ENCODE results near the gene LRP8.
"Not testable (repeated sequence)": the region's sequence is repeated elsewhere in the genome, so short reads cannot be mapped to it uniquely, and the experiment has no call there.

Gene LRP8

DNA sequence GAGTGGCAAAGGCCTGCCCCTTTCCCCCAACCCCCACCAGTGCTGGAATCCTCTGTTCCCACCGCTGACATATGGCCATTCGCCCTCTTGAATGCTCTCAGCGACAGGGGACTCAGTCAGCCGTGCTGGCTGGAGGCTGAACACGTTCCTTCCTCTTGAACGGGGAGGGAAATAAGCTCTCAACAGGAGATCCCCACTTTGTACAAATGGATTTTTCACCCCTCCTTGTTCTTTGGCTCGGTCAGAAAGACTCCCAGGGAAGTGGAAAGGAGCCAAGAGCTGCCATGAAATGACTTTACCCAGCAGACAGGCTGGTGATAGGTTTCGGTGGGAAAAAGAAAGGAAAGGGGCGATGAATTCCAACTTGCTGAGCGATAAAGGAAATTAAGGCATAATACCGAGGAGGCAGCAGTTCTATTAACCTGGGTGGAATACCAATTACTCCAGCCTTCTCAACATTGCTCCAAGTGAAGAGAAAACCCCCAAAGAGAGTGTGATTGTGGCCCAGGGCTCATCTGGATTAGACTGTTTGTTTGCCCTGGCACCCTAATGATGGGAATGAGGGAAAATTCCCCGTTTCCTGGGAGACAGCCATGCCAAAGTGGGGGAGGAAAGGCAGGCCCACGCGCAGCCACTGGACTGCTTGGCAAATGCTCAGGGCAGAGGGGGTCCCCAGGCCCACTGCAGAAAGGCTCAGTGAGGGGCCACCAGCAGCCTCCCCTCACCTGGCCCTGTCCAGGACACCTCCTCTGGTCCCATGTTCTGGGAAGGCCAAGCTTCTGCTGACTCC is 23.9 kb downstream of the LRP8 start:
- DNase-seq: no peak

DNA sequence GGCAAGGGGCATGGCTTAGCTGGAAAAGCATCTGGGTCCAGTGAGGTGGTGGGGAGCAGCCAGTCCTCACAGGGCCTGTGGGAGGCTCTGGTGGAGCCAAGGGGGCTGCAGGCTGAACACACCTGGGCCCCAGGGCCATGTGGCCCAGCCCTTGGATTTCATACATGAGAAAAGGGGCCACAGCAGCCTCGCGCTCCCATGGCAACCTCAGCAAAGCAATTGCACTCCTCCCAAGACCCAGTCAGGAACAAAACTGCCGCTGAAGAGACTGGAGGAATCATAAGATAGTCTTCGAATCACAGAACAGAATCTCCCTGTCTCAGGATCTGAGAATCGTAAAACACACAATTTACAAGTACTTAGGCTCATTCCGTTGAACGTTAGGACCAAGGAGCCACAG is 24.6 kb downstream of the LRP8 start:
- DNase-seq: no peak

DNA sequence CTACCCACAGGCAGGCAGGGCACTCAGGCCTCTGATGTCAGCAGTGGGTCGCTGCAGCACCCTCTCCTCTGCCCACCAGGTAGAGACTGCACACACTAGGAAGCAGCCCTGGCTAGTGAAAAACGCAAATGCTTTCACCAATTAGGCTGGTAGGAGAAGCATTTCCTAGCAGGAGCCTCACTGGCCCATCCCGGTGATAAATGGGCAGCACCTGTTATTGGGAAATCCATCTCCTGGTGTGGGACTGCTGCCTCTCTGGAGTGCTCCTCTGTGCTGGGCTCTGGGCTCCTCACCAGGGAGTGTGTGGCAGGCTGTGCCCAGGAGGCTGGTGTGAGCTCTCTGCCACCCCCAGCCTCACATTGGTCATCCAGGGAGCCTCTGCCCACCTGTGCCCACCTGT is 28.6 kb downstream of the LRP8 start:
- no peak for DNase-seq

DNA sequence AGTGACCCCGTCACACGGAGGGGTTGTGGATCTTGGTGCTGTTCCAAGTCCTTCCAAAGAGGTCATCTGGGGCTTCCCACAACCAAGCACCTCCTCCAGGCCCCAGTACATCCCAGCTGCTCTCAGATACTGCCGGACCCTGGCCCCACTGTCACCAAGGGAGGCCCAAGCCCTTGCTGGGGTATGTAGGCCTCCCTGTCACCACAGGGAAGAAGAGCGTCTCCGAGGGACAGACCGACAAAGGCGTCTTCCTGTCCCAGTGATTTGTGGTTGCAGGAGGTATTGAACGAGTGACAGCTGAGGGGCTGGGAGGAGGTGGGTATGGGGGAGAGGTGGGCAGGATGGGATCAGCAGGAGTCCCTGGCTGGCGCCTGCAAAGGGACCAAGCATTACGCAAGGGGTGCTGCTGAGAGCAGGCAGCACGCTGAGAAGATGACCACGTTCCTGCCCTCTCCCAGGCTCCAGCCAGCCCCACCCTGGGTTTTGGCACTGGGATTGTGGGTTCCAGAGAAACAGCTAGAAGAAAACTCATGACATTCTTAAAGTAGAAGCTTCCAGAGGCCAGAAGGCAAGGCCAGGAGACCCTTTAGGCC is 29.7 kb downstream of the LRP8 start:
- DNase-seq: no peak

DNA sequence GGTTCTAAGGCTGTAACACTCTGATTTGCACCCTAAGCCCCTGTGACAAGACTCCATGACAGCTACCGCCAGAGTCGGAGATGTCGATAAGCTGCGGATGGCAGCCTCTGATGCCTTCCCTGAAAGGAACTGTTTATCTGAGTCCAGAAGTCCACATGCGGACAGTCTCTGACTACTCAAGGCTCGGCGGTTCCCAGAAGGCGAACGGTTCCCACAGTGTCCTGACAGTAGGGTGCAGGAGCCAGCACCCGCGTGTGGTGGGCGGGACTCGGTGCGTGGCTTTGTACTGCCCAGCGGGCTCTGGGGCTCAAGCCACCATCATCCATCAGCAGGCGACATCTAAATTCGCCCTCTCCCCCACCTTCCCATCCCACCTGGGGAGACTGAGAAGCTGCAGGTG is 30.7 kb downstream of the LRP8 start:
- DNase-seq: no peak

DNA sequence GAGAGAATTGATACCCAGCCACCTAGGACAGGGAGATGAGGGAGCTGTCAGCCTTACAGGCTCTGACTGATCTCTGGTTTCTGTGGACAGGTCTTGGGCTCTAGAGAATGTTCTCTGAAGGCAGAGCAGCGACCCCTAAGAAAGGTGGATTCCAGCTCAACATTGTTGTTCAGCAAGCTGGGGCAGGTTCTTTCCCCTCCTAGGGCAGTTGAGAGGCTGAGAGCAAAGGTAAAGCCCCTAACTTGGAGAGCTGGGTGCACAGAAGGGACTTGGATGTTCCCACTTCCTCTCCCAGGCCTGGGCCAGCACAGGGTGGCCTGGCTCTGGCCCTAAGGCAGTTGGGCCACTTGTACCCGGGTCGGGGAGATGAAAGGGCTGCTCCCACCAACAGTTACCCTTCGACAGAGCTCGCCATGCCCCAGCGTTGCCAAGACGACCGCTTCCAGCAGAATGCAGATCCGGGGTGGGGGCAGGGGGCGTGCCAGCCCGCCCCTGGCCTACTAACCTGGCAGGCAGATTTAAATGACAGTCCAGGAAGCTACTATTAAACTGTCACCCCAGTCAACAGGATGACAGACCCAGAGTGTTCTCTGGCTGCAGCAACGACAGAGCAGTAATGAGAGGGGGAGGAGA is 31.6 kb downstream of the LRP8 start:
- DNase-seq: no peak

DNA sequence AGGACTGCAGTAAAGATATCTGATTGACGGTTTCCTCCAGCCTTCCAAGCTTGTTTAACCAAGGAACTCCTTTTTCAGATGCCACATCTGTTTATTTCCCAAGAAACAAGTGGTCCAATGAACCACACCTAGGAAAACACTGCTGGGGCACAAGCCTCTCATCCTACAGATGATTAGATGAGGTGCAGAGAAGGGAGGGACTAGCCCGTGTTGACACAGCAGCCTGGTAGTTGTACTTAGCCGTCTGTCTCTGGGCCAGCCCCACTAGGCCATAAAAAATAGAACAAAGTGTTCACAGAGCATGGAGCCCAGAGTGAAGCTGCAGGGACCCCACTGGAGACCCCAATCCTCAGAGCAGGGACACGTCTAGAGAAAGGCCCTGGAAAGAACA is 32.1 kb downstream of the LRP8 start:
- no peak for DNase-seq

DNA sequence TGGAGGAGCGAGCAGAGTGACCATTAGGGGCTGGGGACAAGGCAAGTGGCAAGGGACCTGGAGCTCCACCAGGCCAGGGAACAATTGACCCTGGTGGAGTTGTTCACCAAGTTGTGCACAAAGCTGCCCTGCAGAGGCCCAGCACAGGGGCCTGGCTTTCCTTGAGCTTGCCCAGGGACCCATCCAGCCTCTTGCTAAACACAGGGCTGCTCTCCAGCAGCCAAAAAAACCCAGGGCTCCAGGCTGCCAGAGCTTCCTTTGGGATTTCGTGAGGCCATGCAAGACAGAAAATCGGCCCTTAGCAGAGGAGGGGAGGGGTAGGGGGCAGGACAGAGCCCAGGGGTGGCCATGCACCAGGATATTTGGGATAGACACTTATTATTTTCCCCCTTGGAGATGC is 32.6 kb downstream of the LRP8 start:
- DNase-seq: no peak

DNA sequence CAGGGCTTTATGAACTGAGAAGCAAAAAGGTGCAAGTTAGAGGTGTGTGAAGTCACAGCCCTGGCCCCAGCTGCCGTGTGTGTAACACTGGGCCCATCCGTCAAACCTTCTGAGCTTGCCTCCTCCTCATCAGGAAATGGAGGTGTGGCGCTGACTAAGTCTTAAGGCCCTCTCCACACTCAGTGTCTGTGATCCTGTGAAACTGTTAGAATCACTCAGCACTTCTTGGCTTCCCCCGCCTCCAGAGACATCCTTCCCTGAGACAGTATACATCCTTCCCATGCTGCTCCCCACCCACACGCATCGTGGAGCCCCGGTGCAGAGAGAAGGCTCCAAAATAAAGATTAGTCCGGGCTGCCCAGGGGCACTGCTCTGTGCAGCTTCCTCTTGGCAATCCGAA is 33.3 kb downstream of the LRP8 start:
- no peak for DNase-seq

DNA sequence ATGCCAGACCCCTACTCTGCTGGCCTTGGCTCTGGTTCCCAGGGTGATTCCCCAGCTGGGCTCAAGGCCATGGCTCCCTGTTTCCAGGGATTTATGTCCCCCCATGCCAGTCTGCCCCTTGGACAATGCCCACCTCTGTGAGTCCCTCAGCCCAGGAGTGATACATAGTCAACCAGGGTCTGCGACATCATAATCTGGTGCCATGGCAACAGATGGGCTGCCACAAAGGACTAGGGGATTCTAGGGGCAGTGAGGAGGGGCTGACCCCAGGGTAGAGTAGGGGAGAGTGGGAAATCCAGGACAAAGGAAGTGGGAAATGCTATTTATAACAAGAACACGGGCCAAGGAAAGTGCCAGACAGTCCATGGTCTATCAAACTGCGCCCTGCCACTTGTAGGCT is 33.8 kb downstream of the LRP8 start:
- DNase-seq: no peak

DNA sequence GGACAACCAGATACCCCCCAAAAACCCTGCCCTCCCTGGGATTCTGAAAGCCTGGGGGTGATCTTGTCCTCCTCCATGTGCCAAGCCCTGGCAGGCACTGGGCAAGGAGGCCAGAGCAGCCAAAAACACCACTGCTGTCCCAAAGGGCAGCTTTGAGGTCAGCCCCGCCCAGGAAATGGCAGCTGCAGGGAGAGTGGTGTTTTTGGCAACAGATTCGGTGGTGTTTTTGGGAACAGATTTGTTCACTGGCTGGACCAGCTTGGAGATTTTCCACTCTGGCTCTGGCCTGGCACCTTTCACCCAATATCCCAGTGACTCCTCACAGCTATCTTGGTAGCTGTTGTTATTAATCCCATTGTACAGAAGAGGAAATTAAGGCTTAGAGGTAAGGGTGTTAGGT is 34.7 kb downstream of the LRP8 start:
- DNase-seq: peak; percentile 31

DNA sequence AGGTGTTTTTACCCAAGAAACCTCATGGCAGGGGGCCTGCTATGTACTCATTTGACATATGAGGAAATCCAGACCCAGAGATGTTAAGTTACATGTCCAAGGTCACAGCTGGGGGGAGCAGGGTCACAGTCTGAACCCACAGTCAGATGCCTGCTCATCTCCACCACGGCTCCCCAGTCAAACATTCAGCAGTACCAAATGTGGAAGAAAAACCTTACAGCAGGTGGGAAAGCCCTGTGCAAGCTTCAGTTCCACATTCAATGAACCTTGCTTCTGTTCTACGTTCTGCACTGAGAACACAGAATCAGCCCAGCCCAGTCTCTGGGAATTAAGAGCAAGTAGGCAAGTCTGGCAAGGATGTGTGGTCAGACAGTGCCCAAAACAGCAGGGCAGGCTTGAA is 35.2 kb downstream of the LRP8 start:
- no peak for DNase-seq

DNA sequence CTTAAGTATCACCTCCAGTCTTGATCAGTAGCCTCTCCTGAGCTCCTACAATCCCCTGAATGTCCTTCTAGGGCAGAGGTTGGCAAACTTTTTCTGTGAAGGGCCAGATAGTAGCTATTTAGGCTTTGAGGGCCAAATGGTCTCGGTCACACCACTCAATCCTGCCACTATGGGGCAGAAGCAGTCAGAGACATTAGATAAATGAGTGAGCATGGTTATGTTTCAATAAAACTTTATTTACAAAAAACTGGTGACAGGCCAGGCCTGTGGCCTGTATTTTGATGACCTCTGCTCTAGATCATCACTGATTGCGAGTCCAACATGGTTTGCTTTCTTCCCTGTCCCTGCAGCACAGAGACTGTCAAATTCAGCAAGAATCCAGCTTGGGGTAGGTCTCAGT is 36.3 kb downstream of the LRP8 start:
- DNase-seq: no peak

DNA sequence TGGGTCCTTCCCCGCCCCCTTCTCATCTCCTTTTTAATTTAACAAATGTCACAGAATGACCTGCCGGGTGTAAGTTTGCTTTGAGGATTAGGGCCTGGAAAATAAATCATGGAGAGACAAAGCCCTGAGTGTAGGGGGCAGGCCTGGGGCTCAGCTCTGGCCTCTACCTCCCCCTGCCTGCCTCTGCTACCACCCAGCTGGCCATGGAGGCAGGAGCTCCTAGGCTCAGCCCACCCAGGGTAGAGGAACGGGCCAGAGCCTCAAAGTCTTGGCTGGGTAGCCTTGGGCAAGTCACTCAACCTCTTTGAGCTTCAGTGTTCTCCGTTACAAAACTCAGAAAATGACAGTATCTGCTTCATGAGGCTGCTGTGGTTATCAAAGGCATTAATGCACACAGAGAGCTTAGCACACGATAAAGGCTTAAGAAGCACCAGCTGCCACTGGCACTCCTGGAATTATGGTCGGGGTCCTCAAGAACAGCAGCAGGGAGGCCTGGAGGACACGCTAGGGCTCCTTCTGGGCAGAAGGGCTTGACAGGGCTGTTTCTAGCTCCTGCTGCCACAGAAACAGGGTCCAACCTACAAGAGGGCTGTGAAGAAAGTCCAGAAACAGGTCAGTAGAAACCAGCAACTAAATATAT is 39.0 kb downstream of the LRP8 start:
- DNase-seq: no peak

DNA sequence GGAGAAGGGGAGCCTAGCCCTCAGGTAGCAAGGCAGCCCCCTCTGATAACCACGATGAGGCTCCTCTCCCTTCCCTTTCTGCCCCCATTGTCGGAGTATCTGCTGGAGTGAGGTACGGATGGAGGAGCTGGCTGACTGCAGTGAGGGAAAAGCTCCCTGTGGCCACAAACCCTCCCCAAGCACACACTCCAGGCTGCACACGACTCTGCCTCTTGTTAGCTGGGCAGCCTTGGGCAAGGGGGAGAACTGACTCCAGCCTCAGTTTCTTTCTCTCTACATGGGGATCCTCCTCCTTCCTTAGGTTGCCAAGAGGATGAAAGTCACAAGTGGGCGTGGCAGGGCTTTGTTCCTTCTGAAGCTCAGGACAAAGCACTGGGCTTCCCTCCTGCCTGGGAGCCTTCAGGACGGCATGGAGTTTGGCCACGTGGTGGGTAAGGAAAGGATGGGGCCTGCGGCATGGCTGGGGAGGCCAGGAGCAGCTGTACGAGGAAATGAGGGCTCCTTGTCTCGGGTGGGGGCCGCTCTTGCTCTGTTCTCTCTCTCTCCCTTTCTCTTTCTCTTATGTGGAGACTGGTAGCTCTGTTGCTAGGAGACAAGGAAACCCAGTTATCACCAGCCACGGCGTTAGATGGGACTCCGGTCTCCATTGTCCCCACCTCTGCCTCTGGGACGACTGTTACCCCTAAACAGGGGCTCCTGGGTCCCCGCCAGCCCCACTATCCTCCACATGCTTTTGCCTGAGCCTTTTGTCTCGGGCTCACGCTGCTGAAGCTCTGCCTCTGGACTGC is 39.7 kb downstream of the LRP8 start:
- no peak for DNase-seq

DNA sequence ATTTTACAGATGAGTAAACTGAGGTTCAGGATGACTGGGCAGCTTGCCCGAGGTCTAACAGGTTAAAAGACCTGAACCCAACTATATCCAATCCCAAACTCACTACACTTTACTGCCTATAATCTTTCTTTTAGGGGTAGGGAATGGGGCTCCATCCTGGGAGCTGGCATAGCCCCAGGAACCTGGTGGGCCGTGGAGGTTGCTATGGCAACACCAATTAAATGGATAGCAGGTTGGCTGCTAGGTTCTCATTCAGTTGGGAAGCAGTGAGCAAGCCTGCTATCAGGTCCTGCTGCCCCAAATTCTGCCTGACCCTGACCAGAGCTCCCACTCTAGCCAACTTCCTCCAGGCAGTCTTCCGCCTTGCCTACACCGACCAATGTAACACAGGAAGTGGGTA is 40.9 kb downstream of the LRP8 start:
- DNase-seq: no peak

DNA sequence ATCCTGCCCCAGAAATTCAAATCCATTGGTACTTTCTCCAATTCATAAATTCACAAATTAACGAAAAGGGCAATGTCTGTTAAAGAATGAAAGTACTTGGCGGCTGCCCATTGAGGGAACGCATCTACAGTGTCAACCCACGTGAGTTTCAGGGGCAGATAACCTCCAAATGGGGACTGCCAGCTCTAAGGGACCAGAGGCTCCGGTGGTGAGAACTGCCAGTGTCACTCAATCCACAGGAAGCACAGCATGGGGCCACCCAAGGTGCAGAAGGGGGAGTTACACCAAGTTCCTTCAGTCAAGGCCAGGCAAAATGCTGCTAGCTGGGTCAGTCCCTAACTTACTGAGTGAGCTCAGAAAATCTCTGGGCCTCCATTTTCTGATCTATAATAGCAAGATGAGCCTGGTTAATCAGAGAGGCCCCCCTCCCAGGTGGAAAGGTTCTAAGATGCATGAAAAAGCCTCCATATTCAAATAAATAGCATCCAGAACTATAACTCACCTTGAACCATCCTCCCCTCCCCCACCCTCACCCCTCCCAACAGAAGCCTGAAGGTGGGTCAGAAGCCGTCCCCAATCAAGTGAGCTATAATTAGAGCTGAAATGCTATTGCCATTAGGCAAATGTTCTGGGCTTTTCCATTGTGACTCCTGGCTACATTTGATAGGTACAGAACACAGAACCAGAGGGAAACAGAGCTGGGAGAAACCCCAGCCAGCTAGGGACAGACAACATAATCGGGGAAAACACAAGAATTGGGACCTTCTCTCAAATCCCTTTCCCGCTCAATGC is 41.7 kb downstream of the LRP8 start:
- DNase-seq: no peak

DNA sequence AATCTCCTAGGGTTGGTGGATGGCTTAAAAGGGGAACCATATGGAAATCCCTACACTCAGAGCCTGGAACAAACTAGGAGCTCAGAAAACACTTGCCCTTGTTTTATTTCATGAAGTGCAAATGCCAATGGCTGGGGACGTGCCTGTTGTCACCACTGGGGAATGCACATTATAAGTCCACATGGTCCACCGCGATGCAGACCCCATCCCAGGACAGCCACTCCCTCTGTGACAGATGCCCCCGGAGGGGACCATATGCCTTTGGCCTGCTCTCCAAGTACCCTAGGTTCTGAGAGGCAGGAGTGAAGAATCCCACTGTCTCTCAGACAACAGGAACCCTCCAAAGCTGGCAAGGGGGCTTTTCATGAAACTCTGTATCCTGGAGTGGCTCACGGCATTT is 42.3 kb downstream of the LRP8 start:
- DNase-seq: no peak

DNA sequence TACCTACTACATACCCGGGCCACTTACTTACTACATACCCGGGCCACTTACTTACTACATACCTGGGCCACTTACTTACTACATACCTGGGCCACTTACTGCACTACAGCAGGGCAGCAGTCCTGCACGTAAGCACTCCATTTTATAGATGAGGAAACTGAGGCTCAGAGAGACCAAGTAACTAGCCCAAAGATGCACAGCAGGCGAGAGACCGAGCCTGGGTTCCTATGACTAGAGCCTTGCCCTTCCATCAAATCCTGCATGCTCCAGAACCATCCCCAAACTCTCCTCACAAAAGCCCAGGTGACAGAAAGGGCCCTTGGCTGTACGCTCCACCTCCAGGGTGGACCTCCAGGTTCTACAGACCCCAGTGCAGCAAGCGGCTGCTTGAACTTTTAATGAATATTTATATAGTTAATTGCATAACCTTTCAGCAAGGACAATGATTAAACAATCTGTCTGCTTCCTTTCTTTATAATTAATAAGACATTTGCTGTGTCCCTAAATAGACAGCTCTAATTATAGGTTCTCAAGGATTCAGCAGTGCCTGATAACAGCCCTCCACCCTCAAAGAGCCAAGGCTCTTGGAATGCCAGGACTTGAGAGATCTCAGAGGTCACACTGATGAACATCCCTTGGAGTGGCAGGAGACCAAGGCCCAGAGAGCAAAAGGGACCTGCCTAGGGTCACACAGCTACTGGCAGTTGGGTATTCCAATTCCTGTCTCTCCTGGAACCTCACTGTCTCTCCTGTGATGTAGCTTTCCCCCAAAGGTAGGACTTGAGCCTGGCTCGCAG is 43.4 kb downstream of the LRP8 start:
- no peak for DNase-seq

DNA sequence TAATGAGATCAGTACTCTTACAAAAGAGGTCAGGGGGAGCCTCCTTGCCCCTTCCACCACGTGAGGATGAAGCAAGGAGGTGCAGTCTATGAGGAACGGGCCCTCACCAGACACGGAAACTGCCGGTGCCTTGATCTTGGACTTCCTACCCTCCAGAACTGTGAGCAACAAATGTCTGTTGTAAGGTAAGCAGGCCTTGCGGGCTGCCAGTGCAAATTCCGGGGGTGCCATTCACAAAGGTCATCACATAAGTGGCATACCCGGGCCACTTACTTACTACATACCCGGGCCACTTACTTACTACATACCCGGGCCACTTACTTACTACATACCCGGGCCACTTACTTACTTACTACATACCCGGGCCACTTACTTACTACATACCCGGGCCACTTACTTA is 44.7 kb downstream of the LRP8 start:
- DNase-seq: not testable (repeated sequence)

DNA sequence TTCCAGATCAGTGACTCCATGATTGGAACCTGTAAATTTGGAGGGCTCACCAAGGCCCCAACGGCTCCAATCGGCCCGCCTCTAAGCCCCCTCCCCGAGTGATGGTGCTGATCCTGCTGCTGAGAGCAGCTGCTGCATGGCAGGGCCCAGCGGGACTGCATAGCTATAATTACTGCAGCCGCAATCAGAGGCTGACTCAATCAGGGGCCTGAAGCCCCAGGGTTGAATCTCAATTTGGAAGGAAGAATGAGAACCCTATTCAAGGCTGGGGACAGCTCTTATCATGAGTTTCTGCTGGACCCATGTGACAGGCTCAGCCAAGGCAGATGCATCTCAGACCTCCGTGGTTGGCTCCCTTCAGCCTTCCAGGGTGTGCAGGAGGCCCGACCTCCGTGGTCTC is 46.7 kb downstream of the LRP8 start:
- DNase-seq: no peak

DNA sequence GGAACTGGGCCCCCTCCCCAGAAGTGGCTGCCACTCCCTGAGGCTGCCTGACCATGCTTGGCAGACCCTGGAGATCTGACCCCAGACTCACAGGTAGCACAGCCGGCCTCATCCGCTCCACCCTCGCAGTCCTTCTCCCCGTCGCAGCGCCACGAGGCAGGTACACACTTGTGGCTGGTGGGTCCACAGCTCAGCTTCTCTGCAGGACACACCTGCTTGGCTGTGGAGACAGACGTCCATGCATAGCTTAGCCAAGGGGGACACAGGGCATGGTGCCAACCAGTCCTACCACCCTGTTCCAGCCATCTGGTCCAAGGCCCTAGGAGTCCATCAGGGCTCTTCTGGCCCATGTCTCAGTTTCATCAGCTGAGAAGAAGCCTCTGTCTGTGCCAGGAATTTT is 47.4 kb downstream of the LRP8 start:
- DNase-seq: no peak
